Activated B cell treated with CpG ODN at 0.5 μM for 24 hours (primary cell): ENCODE data around the gene PLEKHG3. TPM values are rescaled to one million over a fixed set of nuclear protein-coding genes. Genes with fewer than 3 reads are reported as not detected.

Experiments
- ATAC-seq: fragments of 200-7000 bp; cut with Tn5 transposase; one replicate; pipeline ENCODE4 v1.10.0; 2021; ENCODE audit warnings: low read depth, mild to moderate bottlenecking, moderate library complexity
- CTCF ChIA-PET: fragments of 350-600 bp; sonication (Branson Sonifier 250); formaldehyde crosslinking; loops from one replicate; lab custom pipeline; 2021; ENCODE audit warnings: antibody characterized with exemption; lab: Charles Lee
- POLR2A ChIA-PET: fragments of 350-600 bp; sonication (Branson Sonifier 250); formaldehyde crosslinking; loops from one replicate; lab custom pipeline; 2021; ENCODE audit warnings: antibody characterized with exemption; lab: Charles Lee
- DNase-seq: peaks from one replicate; pipeline ENCODE4 v3.0.0; 2022
- H3K27ac Mint-ChIP-seq: one replicate; pipeline ENCODE4 v1.8.0; 2020; ENCODE audit warnings: mixed read lengths
- H3K27me3 Mint-ChIP-seq: one replicate; pipeline ENCODE4 v1.8.0; 2021; ENCODE audit warnings: mixed read lengths
- H3K36me3 Mint-ChIP-seq: one replicate; pipeline ENCODE4 v1.8.0; 2021; ENCODE audit warnings: low read depth, mixed read lengths
- H3K4me1 Mint-ChIP-seq: one replicate; pipeline ENCODE4 v1.8.0; 2021; ENCODE audit warnings: mixed read lengths
- H3K4me3 Mint-ChIP-seq: one replicate; pipeline ENCODE4 v1.8.0; 2020; ENCODE audit warnings: mild to moderate bottlenecking, mixed read lengths
- H3K9me3 Mint-ChIP-seq: one replicate; pipeline ENCODE4 v1.8.0; 2020; ENCODE audit warnings: mixed read lengths
- CTCF ChIP-seq: fragments of 200-600 bp; IDR thresholded peaks from one replicate; pipeline ENCODE4 v1.8.0; 2022; ENCODE audit warnings: antibody characterized with exemption, mild to moderate bottlenecking
- intact Hi-C: fragments of 100-400 bp; cut with micrococcal nuclease; formaldehyde crosslinking; loops from one replicate; pipeline ENCODE4 v1.15.1; 2024
- total RNA-seq: library from RNA; stranded (reverse); gene quantifications from 2 replicates; pipeline ENCODE4 v1.2.3, GENCODE V29; 2022

PLEKHG3 gene
- total RNA-seq, 1 donor from 2014 or later = 0.07 TPM

- H3K27ac Mint-ChIP-seq = no peak overlapping the region
- ATAC-seq (no peak), DNase-seq (no peak)
- no peaks in the 10 kb centered on the region for H3K4me1 Mint-ChIP-seq
- H3K4me3 Mint-ChIP-seq = no peak overlapping the region
- ChIA-PET POLR2A (no interaction called here), CTCF (no interaction called here)
- H3K36me3 Mint-ChIP-seq = no peaks in the 10 kb centered on the region
- H3K9me3 Mint-ChIP-seq = no peaks in the 10 kb centered on the region
- no peak for TF ChIP-seq CTCF
- peaks cover 2% of the 10 kb centered on the region for H3K27me3 Mint-ChIP-seq
- intact Hi-C loops = no loop called here
These were observed 71.0 kb downstream of the PLEKHG3 start for GRCh38 chr14:64775081-64775777.

GRCh38 chr14:64777461-64777860 is 73.2 kb downstream of the PLEKHG3 start:
- ChIA-PET CTCF (no interaction called here), POLR2A (no interaction called here)
- Mint-ChIP-seq H3K36me3 (no peaks in the 10 kb centered on the region), H3K4me1 (no peaks in the 10 kb centered on the region), H3K27ac (no peak overlapping the region), H3K4me3 (no peak overlapping the region), H3K9me3 (no peaks in the 10 kb centered on the region), H3K27me3 (peaks cover 2% of the 10 kb centered on the region)
- no peak for ATAC-seq
- no peak for DNase-seq
- TF ChIP-seq CTCF = no peak
- intact Hi-C loops = no loop called here

- ATAC-seq = no peak
- Mint-ChIP-seq H3K4me1 (no peaks in the 10 kb centered on the region), H3K36me3 (no peaks in the 10 kb centered on the region), H3K9me3 (no peaks in the 10 kb centered on the region), H3K27ac (no peak overlapping the region), H3K4me3 (no peak overlapping the region), H3K27me3 (peaks cover 2% of the 10 kb centered on the region)
- intact Hi-C loops = no loop called here
- ChIA-PET CTCF (no interaction called here), POLR2A (no interaction called here)
- DNase-seq = no peak
- TF ChIP-seq CTCF = no peak
These were observed 74.0 kb downstream of the PLEKHG3 start for GRCh38 chr14:64778104-64778754.

GRCh38 chr14:64779472-64779871 is 75.2 kb downstream of the PLEKHG3 start:
- Mint-ChIP-seq H3K27me3 (peaks cover 2% of the 10 kb centered on the region), H3K4me1 (no peaks in the 10 kb centered on the region), H3K36me3 (no peaks in the 10 kb centered on the region), H3K4me3 (no peak overlapping the region), H3K27ac (no peak overlapping the region), H3K9me3 (no peaks in the 10 kb centered on the region)
- intact Hi-C loops = no loop called here
- CTCF ChIA-PET = no interaction called here
- POLR2A ChIA-PET = no interaction called here
- TF ChIP-seq CTCF = no peak
- DNase-seq = no peak
- ATAC-seq = no peak

- no peak for TF ChIP-seq CTCF
These were observed 78.0 kb downstream of the PLEKHG3 start for GRCh38 chr14:64782196-64782595.

More at GRCh38 chr14:64782196-64782595, 78.0 kb downstream of the PLEKHG3 start:
- DNase-seq (no peak), ATAC-seq (no peak)
- ChIA-PET POLR2A (no interaction called here), CTCF (no interaction called here)
- no peaks in the 10 kb centered on the region for H3K4me1 Mint-ChIP-seq
- H3K4me3 Mint-ChIP-seq = no peak overlapping the region
- no peaks in the 10 kb centered on the region for H3K9me3 Mint-ChIP-seq
- no peaks in the 10 kb centered on the region for H3K27me3 Mint-ChIP-seq
- no peak overlapping the region for H3K27ac Mint-ChIP-seq
- H3K36me3 Mint-ChIP-seq = no peaks in the 10 kb centered on the region
- intact Hi-C loops = no loop called here
